GM21723 (cell line): Measurements from ENCODE around the gene TMPRSS13.
"Not testable (repeated sequence)": the region's sequence is repeated elsewhere in the genome, so short reads cannot be mapped to it uniquely, and the experiment has no call there.

ENCODE experiments used
- ATAC-seq: cut with Tn5 transposase; IDR thresholded peaks from one replicate; pipeline ENCODE4 v1.9.1; 2021; ENCODE audit warnings: mild to moderate bottlenecking, moderate library complexity; ENCODE audit not compliant: unreplicated experiment

The TMPRSS13 gene

GRCh38 chr11:117931331-117931950, 2.2 kb upstream of the TMPRSS13 start:
- ATAC-seq = no peak

DNA sequence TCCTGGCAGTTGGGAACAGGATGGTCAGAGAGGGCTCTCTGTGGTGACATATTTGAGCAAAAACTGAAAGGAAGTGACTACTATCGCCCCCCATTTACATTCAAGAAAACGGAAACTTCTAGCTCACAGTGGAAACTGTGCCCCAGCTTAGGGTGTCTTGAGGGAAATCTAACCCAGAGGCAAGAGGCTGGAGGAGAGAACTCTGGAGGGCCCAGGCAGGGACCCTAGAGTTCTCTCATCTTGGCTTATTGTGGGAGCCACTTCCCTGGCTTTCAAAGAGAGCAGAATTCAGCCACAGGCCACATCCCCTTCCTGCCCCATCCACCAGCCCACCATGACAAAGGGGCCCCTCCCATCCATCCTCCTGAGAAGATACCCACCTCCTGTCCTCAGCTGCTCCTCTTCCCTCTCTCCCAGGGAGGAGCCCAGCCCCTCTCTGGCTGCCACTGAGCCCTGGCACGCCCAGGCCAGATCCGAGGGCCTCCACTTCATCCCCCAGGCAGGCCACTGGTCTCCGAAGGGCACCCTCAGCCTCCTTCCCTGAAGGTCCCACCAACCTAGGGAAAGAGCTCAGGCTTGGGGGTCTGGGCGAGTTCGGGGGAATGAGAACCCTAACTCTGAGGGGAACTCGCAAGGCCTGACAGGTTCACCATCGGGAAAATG, 1.6 kb upstream of the TMPRSS13 start:
- ATAC-seq = no peak

DNA sequence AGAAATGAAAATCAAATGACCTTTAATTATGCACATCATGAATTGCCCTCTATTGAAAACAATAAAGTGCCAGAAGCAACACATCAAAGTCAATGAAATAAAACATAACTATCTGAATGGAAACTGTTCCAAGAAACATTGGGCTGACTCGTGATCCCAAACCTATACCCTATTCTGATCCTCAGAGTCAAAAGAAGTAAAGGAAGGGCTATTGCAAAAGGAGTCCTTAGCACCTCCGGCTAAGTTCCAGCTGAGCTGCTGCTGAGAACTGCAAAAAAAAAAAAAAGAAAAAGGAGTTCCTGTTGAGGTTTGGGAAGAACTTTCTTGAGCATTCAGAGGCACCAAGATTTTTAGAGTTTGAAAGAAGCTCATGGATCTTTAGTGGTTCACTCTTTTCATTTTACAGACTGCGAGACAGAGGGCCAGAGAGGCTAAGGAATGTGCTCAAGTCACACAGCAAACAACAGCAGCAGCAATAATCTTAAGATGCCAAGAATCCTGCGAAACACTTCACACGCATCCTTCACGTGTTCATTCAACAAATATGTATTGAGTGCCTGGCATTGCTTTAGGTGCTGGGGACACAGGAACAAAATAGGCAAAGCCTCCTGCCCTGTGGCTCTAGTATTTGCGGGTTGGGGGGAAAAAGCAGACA, 841 bp upstream of the TMPRSS13 start:
- ATAC-seq = no peak

DNA sequence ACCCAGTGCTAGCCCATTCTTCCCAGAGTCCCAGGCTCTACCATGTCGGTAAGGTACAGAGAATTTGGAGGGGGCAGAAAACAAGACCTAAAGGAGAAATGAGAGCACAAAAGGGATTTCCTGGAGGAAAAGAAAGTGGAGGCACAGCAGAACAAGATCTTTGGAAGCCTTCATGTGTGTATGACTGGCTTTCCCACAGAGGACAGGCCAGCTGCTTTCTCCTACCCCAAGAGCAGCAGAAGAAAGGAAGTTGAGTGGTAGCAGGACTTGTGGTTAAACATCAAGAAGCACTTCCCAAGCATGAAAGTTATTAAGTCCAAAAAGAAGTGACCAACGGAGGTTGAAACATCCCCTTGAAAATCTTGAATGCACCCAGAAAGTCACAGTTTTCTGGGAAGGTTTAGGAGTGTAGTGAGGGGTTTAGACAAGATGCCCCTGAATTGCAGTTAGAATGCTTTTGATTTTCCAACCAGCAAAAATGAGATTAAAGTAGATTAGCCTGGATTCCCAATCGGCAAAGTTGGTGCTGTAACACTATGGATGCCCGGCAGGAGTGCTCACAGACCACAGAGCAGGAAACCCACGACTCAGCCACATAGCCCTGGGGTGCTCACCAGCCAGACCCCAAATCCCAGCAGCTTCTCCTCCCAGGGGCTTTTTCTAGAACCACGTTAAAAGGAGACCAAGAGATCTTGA, 608 bp downstream of the TMPRSS13 start:
- no peak for ATAC-seq

GRCh38 chr11:117927926-117928325, 1.3 kb downstream of the TMPRSS13 start:
- no peak for ATAC-seq

DNA sequence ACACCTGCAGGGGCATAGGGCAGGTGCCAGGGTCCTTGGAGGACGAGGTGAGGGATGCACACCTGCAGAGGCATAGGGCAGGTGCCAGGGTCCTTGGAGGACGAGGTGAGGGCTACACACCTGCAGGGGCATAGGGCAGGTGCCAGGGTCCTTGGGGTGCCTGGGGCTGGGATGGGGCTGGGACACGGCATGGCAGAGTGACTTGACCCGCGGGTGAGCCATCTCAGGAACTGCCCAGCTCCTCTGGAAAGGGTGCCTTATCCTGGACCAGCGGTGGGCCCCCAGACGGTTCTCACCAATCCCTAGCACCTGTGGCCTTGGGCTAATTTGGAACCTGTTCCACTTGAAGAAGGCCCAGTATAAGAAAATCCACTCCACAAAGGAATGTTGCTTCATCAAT, 3.0 kb downstream of the TMPRSS13 start:
- not testable (repeated sequence) for ATAC-seq

DNA sequence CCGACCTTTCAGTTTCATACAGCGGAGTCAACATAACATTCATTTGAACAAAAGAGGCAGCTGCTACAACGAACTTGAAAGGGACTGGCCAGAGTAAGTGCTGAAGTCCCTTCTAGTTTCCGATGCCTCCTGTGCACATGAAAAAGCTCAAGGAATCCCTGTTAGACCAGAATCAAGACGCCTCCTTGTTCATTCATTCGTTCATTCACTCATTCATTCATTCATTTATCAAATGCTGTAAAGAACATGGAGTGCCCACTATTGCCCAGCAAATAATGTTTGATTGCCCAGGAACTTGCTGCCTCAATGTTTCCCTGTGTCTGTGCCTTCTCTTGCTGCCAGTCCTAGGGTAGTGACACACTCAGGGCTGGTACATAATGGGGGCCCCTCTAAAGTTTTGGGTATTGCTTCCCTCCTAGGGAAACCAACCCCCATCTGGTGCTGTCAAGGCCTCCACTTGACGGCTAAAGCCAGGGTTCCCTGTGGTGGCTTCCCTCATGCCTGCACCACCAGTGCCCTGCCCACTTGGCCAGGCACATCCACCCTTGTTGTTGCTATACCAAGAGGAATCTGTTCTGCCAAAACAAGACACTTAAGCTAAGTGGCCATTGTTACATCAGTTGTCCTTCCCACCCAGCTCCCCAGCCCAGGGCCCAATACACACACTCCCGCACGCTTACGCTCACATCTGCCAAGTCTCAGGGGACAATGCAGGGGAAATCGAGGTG, 3.8 kb downstream of the TMPRSS13 start:
- no peak for ATAC-seq

- ATAC-seq = no peak
Observed at GRCh38 chr11:117924631-117925170, 4.5 kb downstream of the TMPRSS13 start.

- ATAC-seq = no peak
Observed at GRCh38 chr11:117923773-117924172, 5.4 kb downstream of the TMPRSS13 start.

GRCh38 chr11:117923275-117923674, 5.9 kb downstream of the TMPRSS13 start:
- no peak for ATAC-seq

- no peak for ATAC-seq
Observed at GRCh38 chr11:117921893-117922292, 7.3 kb downstream of the TMPRSS13 start.

GRCh38 chr11:117921456-117921855, 7.7 kb downstream of the TMPRSS13 start:
- no peak for ATAC-seq

GRCh38 chr11:117919781-117920221, 9.4 kb downstream of the TMPRSS13 start:
- ATAC-seq = no peak

- no peak for ATAC-seq
Observed at GRCh38 chr11:117919341-117919740, 9.9 kb downstream of the TMPRSS13 start.

DNA sequence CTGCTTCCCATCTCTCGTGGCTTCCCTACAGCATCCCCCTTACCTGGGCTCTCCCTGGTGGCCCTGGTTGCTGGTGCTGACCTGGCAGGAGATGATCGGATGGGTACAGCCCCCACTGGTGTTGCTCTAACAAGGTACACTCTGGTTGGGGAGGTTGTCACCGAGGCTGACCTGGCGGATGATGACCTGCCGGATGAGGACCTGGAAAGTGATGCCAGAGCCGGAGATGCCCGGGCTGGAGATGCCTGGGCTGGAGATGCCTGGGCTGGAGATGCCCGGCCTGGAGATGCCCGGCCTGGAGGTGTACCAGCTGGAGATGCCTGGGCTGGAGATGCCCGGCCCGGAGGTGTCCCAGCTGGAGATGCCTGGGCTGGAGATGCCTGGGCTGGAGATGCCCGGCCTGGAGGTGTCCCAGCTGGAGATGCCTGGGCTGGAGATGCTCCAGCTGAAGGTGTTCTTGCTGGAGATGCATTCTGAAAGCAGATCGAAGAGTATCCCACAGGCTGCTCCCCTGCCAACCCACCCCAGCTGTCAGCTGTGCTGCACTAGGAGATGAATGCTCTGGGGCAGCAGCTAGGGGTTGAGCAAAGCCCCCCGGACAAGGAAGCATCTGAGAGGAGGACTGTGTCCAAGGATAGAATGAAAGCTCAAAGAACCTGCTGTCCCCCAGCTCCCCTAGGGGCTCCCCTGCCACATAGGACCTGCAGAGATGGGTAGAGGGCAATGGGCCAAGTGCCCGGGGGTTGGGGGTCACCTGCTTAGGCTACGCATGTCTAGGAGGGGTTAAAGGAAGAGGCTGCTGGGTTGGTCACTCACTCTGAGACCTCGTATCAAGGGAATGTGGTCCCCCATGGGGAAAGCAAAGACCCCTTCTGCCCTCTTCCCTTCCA, 10.6 kb downstream of the TMPRSS13 start:
- no peak for ATAC-seq

GRCh38 chr11:117917591-117918151, 11.5 kb downstream of the TMPRSS13 start:
- no peak for ATAC-seq

DNA sequence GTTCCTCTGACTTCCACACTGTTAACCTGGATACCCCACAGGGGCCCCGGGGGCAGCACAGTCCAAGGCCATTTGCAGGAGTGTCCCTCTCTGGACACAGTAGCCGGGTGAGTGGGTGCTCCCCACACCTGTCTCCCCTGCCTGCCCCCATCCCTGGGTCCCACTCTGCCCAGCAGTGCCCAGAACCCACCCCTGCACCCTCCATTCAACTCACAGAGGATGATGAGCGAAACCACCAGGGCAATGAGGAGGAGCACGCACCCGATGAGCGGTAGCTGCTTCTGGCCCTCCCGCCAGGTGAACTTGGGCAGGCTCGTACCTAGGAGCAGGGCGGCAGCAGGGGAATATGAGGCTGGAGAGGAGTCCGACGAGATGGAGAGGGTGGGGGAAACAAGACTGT, 12.2 kb downstream of the TMPRSS13 start:
- ATAC-seq = no peak

DNA sequence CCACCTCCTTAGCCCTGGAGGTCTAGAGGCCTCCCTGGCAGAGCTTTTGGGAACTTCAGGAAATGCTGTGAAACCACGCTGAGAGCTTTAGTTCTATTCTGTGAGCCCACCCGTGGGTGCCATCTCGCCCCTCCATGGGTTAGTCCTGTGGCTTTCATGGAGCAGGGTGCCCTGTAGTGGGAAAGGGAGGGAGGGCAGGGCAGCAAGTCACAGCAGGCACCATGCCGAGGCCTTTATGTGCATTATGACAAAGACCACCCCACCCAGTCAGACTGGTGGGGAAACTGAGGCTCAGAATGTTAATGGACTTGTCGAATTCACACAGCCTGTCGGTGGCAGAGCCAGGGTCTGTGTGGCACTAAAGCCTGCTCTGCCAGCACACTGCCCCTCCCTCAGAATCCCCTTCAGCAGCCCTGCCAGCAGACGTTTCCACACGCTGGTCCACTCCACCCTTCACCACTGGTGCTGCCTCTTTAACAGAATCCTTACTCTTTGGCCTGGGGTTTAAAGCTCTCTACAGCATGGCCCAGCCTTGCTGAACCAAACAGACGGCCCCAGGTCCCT, 13.4 kb downstream of the TMPRSS13 start:
- ATAC-seq = no peak

GRCh38 chr11:117914991-117915618, 14.1 kb downstream of the TMPRSS13 start:
- ATAC-seq = no peak
